Measurements from ENCODE around the gene RABGAP1L.
"Not testable (repeated sequence)": the region's sequence is repeated elsewhere in the genome, so short reads cannot be mapped to it uniquely, and the experiment has no call there.

RABGAP1L gene

GRCh38 chr1:174309490-174309889, 150.2 kb downstream of the RABGAP1L start:
- ATAC-seq = no peak

- no peak for ATAC-seq
Measured at GRCh38 chr1:174314433-174314832, 155.1 kb downstream of the RABGAP1L start.

GRCh38 chr1:174315239-174315638, 155.9 kb downstream of the RABGAP1L start:
- ATAC-seq = no peak

- ATAC-seq = not testable (repeated sequence)
Measured at GRCh38 chr1:174320897-174321296, 161.6 kb downstream of the RABGAP1L start.

- ATAC-seq = no peak
Measured at GRCh38 chr1:174322202-174322862, 163.0 kb downstream of the RABGAP1L start.

GRCh38 chr1:174324493-174324892, 165.2 kb downstream of the RABGAP1L start:
- ATAC-seq = no peak

- no peak for ATAC-seq
Measured at GRCh38 chr1:174324939-174325338, 165.6 kb downstream of the RABGAP1L start.

GRCh38 chr1:174326278-174326677, 167.0 kb downstream of the RABGAP1L start:
- ATAC-seq = no peak

GRCh38 chr1:174333437-174333836, 174.1 kb downstream of the RABGAP1L start:
- no peak for ATAC-seq

- ATAC-seq = no peak
Measured at GRCh38 chr1:174337000-174337681, 177.8 kb downstream of the RABGAP1L start.

- not testable (repeated sequence) for ATAC-seq
Measured at GRCh38 chr1:174340404-174340803, 181.1 kb downstream of the RABGAP1L start.

GRCh38 chr1:174344162-174344561, 184.8 kb downstream of the RABGAP1L start:
- ATAC-seq = no peak

- ATAC-seq = no peak
Measured at GRCh38 chr1:174352117-174352516, 192.8 kb downstream of the RABGAP1L start.

- no peak for ATAC-seq
Measured at GRCh38 chr1:174352883-174353608, 193.7 kb downstream of the RABGAP1L start.

GRCh38 chr1:174358344-174358743, 199.0 kb downstream of the RABGAP1L start:
- ATAC-seq = no peak

GRCh38 chr1:174358786-174359453, 199.6 kb downstream of the RABGAP1L start:
- no peak for ATAC-seq

- ATAC-seq = no peak
Measured at GRCh38 chr1:174359454-174359805, 200.1 kb downstream of the RABGAP1L start.

GRCh38 chr1:174364996-174365736, 205.8 kb downstream of the RABGAP1L start:
- ATAC-seq = no peak

- ATAC-seq = no peak
Measured at GRCh38 chr1:174366946-174367345, 207.6 kb downstream of the RABGAP1L start.

- ATAC-seq = no peak
Measured at GRCh38 chr1:174367892-174368291, 208.6 kb downstream of the RABGAP1L start.

- no peak for ATAC-seq
Measured at GRCh38 chr1:174376030-174376429, 216.7 kb downstream of the RABGAP1L start.

- ATAC-seq = no peak
Measured at GRCh38 chr1:174391716-174392115, 232.4 kb downstream of the RABGAP1L start.

- ATAC-seq = no peak
Measured at GRCh38 chr1:174393885-174394284, 234.6 kb downstream of the RABGAP1L start.
